Mesenchymal stem cell (in vitro differentiated cells and primary cell): Measurements from ENCODE around the gene TP53TG3B. TPM values are rescaled to one million over a fixed set of nuclear protein-coding genes. Genes with fewer than 3 reads are reported as not detected.
"Not testable (repeated sequence)": the region's sequence is repeated elsewhere in the genome, so short reads cannot be mapped to it uniquely, and the experiment has no call there.

Experiments used
- DNase-seq: peaks from one replicate; pipeline ENCODE4 v3.0.0-alpha.2; 2013
- H2AFZ ChIP-seq: one replicate; pipeline ENCODE4 v1.6.1; 2013; ENCODE audit warnings: low read depth, mild to moderate bottlenecking, control low read depth, inconsistent platforms, low read length, moderate library complexity
- H2AK5ac ChIP-seq: 2 replicates; pipeline ENCODE4 v1.6.1; 2013; ENCODE audit warnings: low read length, moderate library complexity, mild to moderate bottlenecking, inconsistent platforms; ENCODE audit not compliant: severe bottlenecking
- H2BK120ac ChIP-seq: one replicate; pipeline ENCODE4 v1.6.1; 2013; ENCODE audit warnings: low read depth, mild to moderate bottlenecking, inconsistent platforms, low read length, moderate library complexity
- H2BK12ac ChIP-seq, 2 experiments: one replicate each; pipeline ENCODE4 v1.6.1; 2013; ENCODE audit warnings: inconsistent platforms in 2 of 2, low read length in 2 of 2, mild to moderate bottlenecking in 2 of 2, moderate library complexity in 2 of 2, control low read depth in 1 of 2
- H2BK15ac ChIP-seq: one replicate; pipeline ENCODE4 v1.6.1; 2013; ENCODE audit warnings: mild to moderate bottlenecking, low read depth, inconsistent platforms; ENCODE audit not compliant: poor library complexity, severe bottlenecking
- H2BK5ac ChIP-seq: 2 replicates; pipeline ENCODE4 v1.6.1; 2013; ENCODE audit warnings: low read depth, mild to moderate bottlenecking, low read length, control low read depth, inconsistent platforms; ENCODE audit not compliant: poor library complexity, severe bottlenecking
- H3K14ac ChIP-seq, 2 experiments: one replicate each; pipeline ENCODE4 v1.6.1; 2013; ENCODE audit warnings: inconsistent platforms in 2 of 2, low read length in 2 of 2, control low read depth in 1 of 2, mild to moderate bottlenecking in 1 of 2, moderate library complexity in 1 of 2
- H3K18ac ChIP-seq, 2 experiments: one replicate each; pipeline ENCODE4 v1.6.1; 2013; ENCODE audit warnings: inconsistent platforms in 2 of 2, low read length in 2 of 2, control low read depth in 1 of 2, low read depth in 1 of 2, mild to moderate bottlenecking in 1 of 2
- H3K23ac ChIP-seq, 2 experiments: one replicate each; pipeline ENCODE4 v1.6.1; 2013; ENCODE audit warnings: inconsistent platforms in 2 of 2, low read length in 2 of 2, mild to moderate bottlenecking in 2 of 2, moderate library complexity in 2 of 2, control low read depth in 1 of 2
- H3K27ac ChIP-seq: 2 replicates; pipeline ENCODE4 v1.5.1; 2013; ENCODE audit warnings: mild to moderate bottlenecking, moderate library complexity, low read length, control low read depth, inconsistent platforms; ENCODE audit not compliant: poor library complexity, severe bottlenecking
- H3K27me3 ChIP-seq, 2 experiments: 2 replicates each; pipeline versions ENCODE4 v1.6.1 to v1.7.0; 2013; ENCODE audit warnings: low read length in 2 of 2, mild to moderate bottlenecking in 2 of 2, moderate library complexity in 2 of 2, control low read depth in 1 of 2, inconsistent platforms in 1 of 2; ENCODE audit not compliant: control insufficient read depth in 1 of 2, insufficient read depth in 1 of 2
- H3K36me3 ChIP-seq, 2 experiments: 2 replicates each; pipeline versions ENCODE4 v1.6.1 to v1.7.0; 2013; ENCODE audit warnings: low read length in 2 of 2, control low read depth in 1 of 2, inconsistent platforms in 1 of 2, low read depth in 1 of 2, mild to moderate bottlenecking in 1 of 2; ENCODE audit not compliant: insufficient read depth in 2 of 2, control insufficient read depth in 1 of 2
- H3K4ac ChIP-seq, 2 experiments: one replicate each; pipeline ENCODE4 v1.6.1; 2013; ENCODE audit warnings: inconsistent platforms in 2 of 2, low read length in 2 of 2, mild to moderate bottlenecking in 2 of 2, moderate library complexity in 2 of 2, control low read depth in 1 of 2, low read depth in 1 of 2
- H3K4me1 ChIP-seq: 2 replicates; pipeline ENCODE4 v1.6.1; 2013; ENCODE audit warnings: low read depth, low read length, control low read depth; ENCODE audit not compliant: control insufficient read depth, insufficient read depth
- H3K4me2 ChIP-seq: 2 replicates; pipeline ENCODE4 v1.6.1; 2013; ENCODE audit warnings: low read length, mild to moderate bottlenecking, inconsistent platforms; ENCODE audit not compliant: poor library complexity, severe bottlenecking
- H3K4me3 ChIP-seq, 2 experiments: 2 replicates each; pipeline versions ENCODE4 v1.5.1 to v1.7.0; 2013; ENCODE audit warnings: low read length in 2 of 2, mild to moderate bottlenecking in 2 of 2, control low read depth in 1 of 2, low read depth in 1 of 2; ENCODE audit not compliant: insufficient read depth in 1 of 2
- H3K79me1 ChIP-seq: replicated peaks from 2 replicates; pipeline ENCODE4 v1.6.1; 2013; ENCODE audit warnings: mild to moderate bottlenecking, control low read depth, low read length, inconsistent platforms; ENCODE audit not compliant: poor library complexity, severe bottlenecking
- H3K9ac ChIP-seq: 2 replicates; pipeline ENCODE4 v1.7.0; 2013; ENCODE audit warnings: mild to moderate bottlenecking, low read length, moderate library complexity
- H3K9me3 ChIP-seq: 2 replicates; pipeline ENCODE4 v1.7.0; 2013; ENCODE audit warnings: mild to moderate bottlenecking, low read length; ENCODE audit not compliant: control insufficient read depth
- H4K8ac ChIP-seq: one replicate; pipeline ENCODE4 v1.6.1; 2013; ENCODE audit warnings: inconsistent platforms, mild to moderate bottlenecking, low read length, moderate library complexity
- H4K91ac ChIP-seq: one replicate; pipeline ENCODE4 v1.6.1; 2013; ENCODE audit warnings: mild to moderate bottlenecking, low read length, inconsistent platforms
- WGBS: methylation state at CpG from one replicate; pipeline ENCODE4 v1.1.7; 2013; ENCODE audit warnings: mixed read lengths; 5-methylcytosine and 5-hydroxymethylcytosine counted together
- small RNA-seq: library from polyadenylated mRNA; stranded (forward); fragments of <200 nt; extraction: miRNeasy Mini kit (QIAGEN cat#:217004); gene quantifications from one replicate; pipeline ENCODE3, GENCODE V24; 2013; ENCODE audit warnings: low read depth

Gene TP53TG3B

DNA sequence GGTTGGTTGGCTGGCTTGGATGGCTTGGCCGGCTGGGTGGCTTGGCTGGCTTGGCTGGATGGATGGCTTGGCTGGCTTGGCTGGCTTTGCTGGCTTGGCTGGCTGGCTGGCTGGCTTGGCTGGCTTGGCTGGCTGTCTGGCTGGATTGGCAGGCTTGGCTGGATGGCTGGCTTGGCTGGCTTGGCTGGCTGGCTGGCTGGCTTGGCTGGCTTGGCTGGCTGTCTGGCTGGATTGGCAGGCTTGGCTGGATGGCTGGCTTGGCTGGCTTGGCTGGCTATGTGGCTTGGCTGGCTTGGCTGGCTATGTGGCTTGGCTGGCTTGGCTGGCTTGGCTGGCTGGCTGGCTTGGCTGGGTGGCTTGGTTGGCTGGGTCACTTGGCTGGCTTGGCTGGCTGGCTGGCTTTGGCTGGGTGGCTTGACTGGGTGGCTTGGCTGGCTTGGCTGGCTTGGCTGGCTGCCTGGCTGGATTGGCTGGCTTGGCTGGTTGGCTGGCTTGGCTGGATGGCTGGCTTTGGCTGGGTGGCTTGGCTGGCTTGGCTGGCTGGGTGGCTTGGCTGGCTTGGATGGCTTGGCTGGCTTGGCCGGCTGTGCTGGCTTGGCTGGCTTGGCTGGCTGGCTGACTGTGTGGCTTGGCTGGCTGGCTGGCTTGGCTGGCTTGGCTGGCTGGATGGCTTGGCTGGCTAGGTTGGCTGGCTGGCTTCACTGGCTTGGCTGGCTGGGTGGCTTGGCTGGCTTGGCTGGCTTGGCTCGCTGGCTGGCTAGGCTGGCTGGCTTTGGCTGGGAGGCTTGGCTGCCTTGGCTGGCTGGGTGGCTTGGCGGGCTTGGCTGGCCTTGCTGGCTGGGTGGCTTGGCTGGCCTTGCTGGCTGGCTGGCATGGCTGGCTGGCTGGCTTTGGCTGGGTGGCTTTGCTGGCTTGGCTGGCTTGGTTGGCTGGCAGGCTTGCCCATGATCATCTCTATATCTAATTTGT is 21.3 kb upstream of the TP53TG3B start:
- DNase-seq, H3K9me3 ChIP-seq, H3K23ac ChIP-seq, H2BK15ac ChIP-seq, H3K4me1 ChIP-seq, H3K14ac ChIP-seq, H3K27me3 ChIP-seq, H3K4ac ChIP-seq, H3K36me3 ChIP-seq, H3K79me1 ChIP-seq, H3K18ac ChIP-seq, H3K9ac ChIP-seq, H4K8ac ChIP-seq, H3K27ac ChIP-seq, H2BK12ac ChIP-seq, H2AK5ac ChIP-seq, H2AFZ ChIP-seq, H2BK120ac ChIP-seq, H3K4me2 ChIP-seq, H2BK5ac ChIP-seq: not testable (repeated sequence)
- 71% methylated on average over 3 of the region's 4 CpGs for whole genome bisulfite sequencing
- H4K91ac ChIP-seq: peak overlapping the region; percentile 5
- peak overlapping the region in 1 of 2 experiments; percentile 7 for H3K4me3 ChIP-seq

Small RNAs within 50 kb of the gene (small RNA-seq; reads per million reads assigned to genes)
- gene AC141257.3 (not detected), gene AC141257.4 (not detected)
